Liver (tissue), 9 donors: ENCODE data around the gene CDKN2C. TPM values are rescaled to one million over a fixed set of nuclear protein-coding genes. Genes with fewer than 3 reads are reported as not detected.

Experiments
- DNase-seq: peaks from one replicate; pipeline ENCODE4 v3.0.0-alpha.2; 2017; ENCODE audit warnings: low spot score
- H3K27ac ChIP-seq, 2 donors: one replicate each; pipeline ENCODE4 v1.7.0; 2013; ENCODE audit warnings: inconsistent platforms in 2 of 2, low read length in 2 of 2, control low read depth in 1 of 2, low read depth in 1 of 2, mild to moderate bottlenecking in 1 of 2
- H3K27me3 ChIP-seq, 4 donors: one replicate each; pipeline versions ENCODE4 v1.6.1 to v1.7.0; 2013; ENCODE audit warnings: low read length in 3 of 4, inconsistent platforms in 1 of 4, mild to moderate bottlenecking in 1 of 4, moderate library complexity in 1 of 4; ENCODE audit not compliant: control insufficient read depth in 4 of 4, insufficient read depth in 4 of 4
- H3K36me3 ChIP-seq, 4 donors: one replicate each; pipeline versions ENCODE4 v1.6.1 to v1.7.0; 2013; ENCODE audit warnings: low read length in 3 of 4, mild to moderate bottlenecking in 3 of 4, low read depth in 1 of 4, moderate library complexity in 1 of 4; ENCODE audit not compliant: control insufficient read depth in 4 of 4, insufficient read depth in 3 of 4
- H3K4me1 ChIP-seq, 4 donors: one replicate each; pipeline versions ENCODE4 v1.6.1 to v1.7.0; 2013; ENCODE audit warnings: low read length in 3 of 4, mild to moderate bottlenecking in 3 of 4, moderate library complexity in 1 of 4; ENCODE audit not compliant: control insufficient read depth in 4 of 4, insufficient read depth in 4 of 4
- H3K4me3 ChIP-seq, 3 donors: one replicate each; pipeline versions ENCODE4 v1.6.1 to v1.7.0; 2013; ENCODE audit warnings: low read length in 3 of 3, control low read depth in 1 of 3, low read depth in 1 of 3, mild to moderate bottlenecking in 1 of 3
- H3K9ac ChIP-seq, 2 donors: one replicate each; pipeline ENCODE4 v1.7.0; 2013; ENCODE audit warnings: low read length in 2 of 2, mild to moderate bottlenecking in 2 of 2, moderate library complexity in 2 of 2, control low read depth in 1 of 2, low read depth in 1 of 2
- H3K9me3 ChIP-seq, 4 donors: one replicate each; pipeline versions ENCODE4 v1.6.1 to v1.7.0; 2013; ENCODE audit warnings: low read length in 3 of 4; ENCODE audit not compliant: control insufficient read depth in 4 of 4
- EGR1 ChIP-seq, 2 donors: IDR thresholded peaks; 2 replicates each; pipeline ENCODE4 v1.6.1; 2016 to 2018; ENCODE audit warnings: antibody characterized with exemption in 2 of 2, low read depth in 2 of 2
- FOXA1 ChIP-seq: IDR thresholded peaks from 2 replicates; pipeline ENCODE4 v1.6.1; 2016; ENCODE audit warnings: antibody characterized with exemption
- FOXA2 ChIP-seq: IDR thresholded peaks from 2 replicates; pipeline ENCODE4 v1.6.1; 2016; ENCODE audit warnings: antibody characterized with exemption
- GABPA ChIP-seq, 2 donors: IDR thresholded peaks in 1 of 2; conservative IDR thresholded peaks in 1 of 2; 2 replicates each; pipeline ENCODE4 v1.6.1; 2016; ENCODE audit warnings: antibody characterized with exemption in 2 of 2, mild to moderate bottlenecking in 1 of 2, moderate library complexity in 1 of 2
- HNF4A ChIP-seq, 2 donors: conservative IDR thresholded peaks; 2 replicates each; pipeline ENCODE4 v1.6.1; 2016; ENCODE audit warnings: antibody characterized with exemption in 2 of 2, mild to moderate bottlenecking in 2 of 2
- HNF4G ChIP-seq: IDR thresholded peaks from 2 replicates; pipeline ENCODE4 v1.6.1; 2016; ENCODE audit warnings: antibody characterized with exemption
- NR2F2 ChIP-seq: IDR thresholded peaks from 2 replicates; pipeline ENCODE4 v1.6.1; 2016; ENCODE audit warnings: antibody characterized with exemption
- RAD21 ChIP-seq, 2 donors: IDR thresholded peaks; 2 replicates each; pipeline ENCODE4 v1.6.1; 2016; ENCODE audit warnings: antibody characterized with exemption in 2 of 2, mild to moderate bottlenecking in 2 of 2
- REST ChIP-seq: IDR thresholded peaks from 2 replicates; pipeline ENCODE4 v1.6.1; 2016; ENCODE audit warnings: antibody characterized with exemption, mild to moderate bottlenecking
- RXRA ChIP-seq, 2 donors: IDR thresholded peaks; 2 replicates each; pipeline ENCODE4 v1.6.1; 2017 to 2018; ENCODE audit warnings: antibody characterized with exemption in 2 of 2, mild to moderate bottlenecking in 1 of 2
- SP1 ChIP-seq: IDR thresholded peaks from 2 replicates; pipeline ENCODE4 v1.6.1; 2018; ENCODE audit warnings: antibody characterized with exemption, mild to moderate bottlenecking
- TAF1 ChIP-seq: conservative IDR thresholded peaks from 2 replicates; pipeline ENCODE4 v1.6.1; 2016; ENCODE audit warnings: antibody characterized with exemption, mild to moderate bottlenecking
- YY1 ChIP-seq: IDR thresholded peaks from 2 replicates; pipeline ENCODE4 v1.6.1; 2016; ENCODE audit warnings: antibody characterized with exemption, mild to moderate bottlenecking
- WGBS: extraction: QIAGEN DNeasy Blood & Tissue Kit; methylation state at CpG from one replicate; pipeline ENCODE4 v1.1.7; 2013; 5-methylcytosine and 5-hydroxymethylcytosine counted together
- polyA plus RNA-seq, 2 donors: library from polyadenylated mRNA; stranded (reverse) in 1 of 2; unstranded in 1 of 2; fragments of 200-250 nt in 1 of 2; fragments of >200 nt in 1 of 2; fragmentation: Nextera tagmentation in 1 of 2; extraction: Ambion mirVana in 1 of 2; gene quantifications; one replicate each; pipeline versions ENCODE4 v1.2.1 to v1.2.3, GENCODE V29; 2013 to 2015
- total RNA-seq, 2 donors: library from RNA; depleted of rRNA; stranded (reverse); fragments of >200 nt; gene quantifications; one replicate each; pipeline ENCODE4 v1.2.3, GENCODE V29; 2014
- TF ChIP-seq, protein P1 (sequence below): fragments of 150-350 bp; IDR thresholded peaks from 2 replicates; pipeline ENCODE4 v1.5.1; 2017; ENCODE audit warnings: improper control_type of control experiment, low read depth, low read length; ENCODE audit not compliant: missing input control
- TF ChIP-seq, protein P2 (sequence below): IDR thresholded peaks from 2 replicates; pipeline ENCODE4 v1.6.1; 2016; ENCODE audit warnings: antibody characterized with exemption
- TF ChIP-seq, protein P3 (sequence below): IDR thresholded peaks from 2 replicates; pipeline ENCODE4 v1.6.1; 2016; ENCODE audit warnings: antibody characterized with exemption
- TF ChIP-seq, protein P4 (sequence below): IDR thresholded peaks from 2 replicates; pipeline ENCODE4 v1.6.1; 2016; ENCODE audit warnings: antibody characterized with exemption
- donor health status: healthy.
- donor health status: healthy.
- donor health status: healthy.
- donor health status: healthy.
- donor health status: healthy.

CDKN2C gene
- total and polyA plus RNA-seq, 4 donors = 1.9 to 27.4 (median 4.2) TPM

DNA sequence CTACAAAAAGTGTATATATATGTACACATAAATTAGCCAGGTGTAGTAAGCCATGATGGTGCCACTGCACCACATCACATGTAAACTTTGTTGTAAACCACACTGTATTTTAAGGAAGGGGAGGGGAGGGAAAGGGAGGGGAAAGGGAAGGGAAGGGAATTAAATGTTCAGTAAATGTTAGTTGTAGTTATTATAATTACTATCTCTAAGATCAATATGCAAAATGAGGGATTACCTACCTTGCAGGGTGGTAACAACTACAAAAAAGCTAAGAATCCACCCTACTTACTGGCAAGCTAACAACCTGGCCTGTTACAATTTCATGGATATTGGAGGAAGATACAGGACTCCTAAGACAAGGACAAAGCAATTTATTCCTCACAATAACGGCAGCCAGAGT lies 27.7 kb upstream of the CDKN2C start:
- H3K27me3 ChIP-seq = no peaks in the 10 kb centered on the region
- no peak overlapping the region for H3K9ac ChIP-seq
- no peak for TF ChIP-seq HNF4A (conservative IDR thresholded peaks at IDR 0.05)
- TF ChIP-seq, protein P1, sequence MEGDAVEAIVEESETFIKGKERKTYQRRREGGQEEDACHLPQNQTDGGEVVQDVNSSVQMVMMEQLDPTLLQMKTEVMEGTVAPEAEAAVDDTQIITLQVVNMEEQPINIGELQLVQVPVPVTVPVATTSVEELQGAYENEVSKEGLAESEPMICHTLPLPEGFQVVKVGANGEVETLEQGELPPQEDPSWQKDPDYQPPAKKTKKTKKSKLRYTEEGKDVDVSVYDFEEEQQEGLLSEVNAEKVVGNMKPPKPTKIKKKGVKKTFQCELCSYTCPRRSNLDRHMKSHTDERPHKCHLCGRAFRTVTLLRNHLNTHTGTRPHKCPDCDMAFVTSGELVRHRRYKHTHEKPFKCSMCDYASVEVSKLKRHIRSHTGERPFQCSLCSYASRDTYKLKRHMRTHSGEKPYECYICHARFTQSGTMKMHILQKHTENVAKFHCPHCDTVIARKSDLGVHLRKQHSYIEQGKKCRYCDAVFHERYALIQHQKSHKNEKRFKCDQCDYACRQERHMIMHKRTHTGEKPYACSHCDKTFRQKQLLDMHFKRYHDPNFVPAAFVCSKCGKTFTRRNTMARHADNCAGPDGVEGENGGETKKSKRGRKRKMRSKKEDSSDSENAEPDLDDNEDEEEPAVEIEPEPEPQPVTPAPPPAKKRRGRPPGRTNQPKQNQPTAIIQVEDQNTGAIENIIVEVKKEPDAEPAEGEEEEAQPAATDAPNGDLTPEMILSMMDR = no peak
- no peak for TF ChIP-seq YY1
- TF ChIP-seq, protein P2, sequence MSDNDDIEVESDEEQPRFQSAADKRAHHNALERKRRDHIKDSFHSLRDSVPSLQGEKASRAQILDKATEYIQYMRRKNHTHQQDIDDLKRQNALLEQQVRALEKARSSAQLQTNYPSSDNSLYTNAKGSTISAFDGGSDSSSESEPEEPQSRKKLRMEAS = no peak
- TF ChIP-seq, protein P3, sequence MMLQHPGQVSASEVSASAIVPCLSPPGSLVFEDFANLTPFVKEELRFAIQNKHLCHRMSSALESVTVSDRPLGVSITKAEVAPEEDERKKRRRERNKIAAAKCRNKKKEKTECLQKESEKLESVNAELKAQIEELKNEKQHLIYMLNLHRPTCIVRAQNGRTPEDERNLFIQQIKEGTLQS = no peak
- TF ChIP-seq GABPA (IDR thresholded peaks at IDR 0.05 in 1 of 2, conservative IDR thresholded peaks at IDR 0.05 in 1 of 2) = no peak
- TF ChIP-seq REST = no peak
- no peak for TF ChIP-seq RXRA (IDR thresholded peaks at IDR 0.05)
- TF ChIP-seq HNF4G = no peak
- TF ChIP-seq, protein P4, sequence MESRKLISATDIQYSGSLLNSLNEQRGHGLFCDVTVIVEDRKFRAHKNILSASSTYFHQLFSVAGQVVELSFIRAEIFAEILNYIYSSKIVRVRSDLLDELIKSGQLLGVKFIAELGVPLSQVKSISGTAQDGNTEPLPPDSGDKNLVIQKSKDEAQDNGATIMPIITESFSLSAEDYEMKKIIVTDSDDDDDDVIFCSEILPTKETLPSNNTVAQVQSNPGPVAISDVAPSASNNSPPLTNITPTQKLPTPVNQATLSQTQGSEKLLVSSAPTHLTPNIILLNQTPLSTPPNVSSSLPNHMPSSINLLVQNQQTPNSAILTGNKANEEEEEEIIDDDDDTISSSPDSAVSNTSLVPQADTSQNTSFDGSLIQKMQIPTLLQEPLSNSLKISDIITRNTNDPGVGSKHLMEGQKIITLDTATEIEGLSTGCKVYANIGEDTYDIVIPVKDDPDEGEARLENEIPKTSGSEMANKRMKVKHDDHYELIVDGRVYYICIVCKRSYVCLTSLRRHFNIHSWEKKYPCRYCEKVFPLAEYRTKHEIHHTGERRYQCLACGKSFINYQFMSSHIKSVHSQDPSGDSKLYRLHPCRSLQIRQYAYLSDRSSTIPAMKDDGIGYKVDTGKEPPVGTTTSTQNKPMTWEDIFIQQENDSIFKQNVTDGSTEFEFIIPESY = no peak
- no peak for TF ChIP-seq TAF1
- TF ChIP-seq FOXA1 = no peak
- no peak for TF ChIP-seq RAD21 (IDR thresholded peaks at IDR 0.05)
- TF ChIP-seq NR2F2 = no peak
- no peak for DNase-seq
- H3K9me3 ChIP-seq = no peaks in the 10 kb centered on the region
- H3K4me3 ChIP-seq = no peak overlapping the region
- WGBS = 94% methylated on average over 1 of the region's 1 CpG
- no peaks in the 10 kb centered on the region for H3K4me1 ChIP-seq
- H3K36me3 ChIP-seq = no peaks in the 10 kb centered on the region
- no peak overlapping the region for H3K27ac ChIP-seq

DNA sequence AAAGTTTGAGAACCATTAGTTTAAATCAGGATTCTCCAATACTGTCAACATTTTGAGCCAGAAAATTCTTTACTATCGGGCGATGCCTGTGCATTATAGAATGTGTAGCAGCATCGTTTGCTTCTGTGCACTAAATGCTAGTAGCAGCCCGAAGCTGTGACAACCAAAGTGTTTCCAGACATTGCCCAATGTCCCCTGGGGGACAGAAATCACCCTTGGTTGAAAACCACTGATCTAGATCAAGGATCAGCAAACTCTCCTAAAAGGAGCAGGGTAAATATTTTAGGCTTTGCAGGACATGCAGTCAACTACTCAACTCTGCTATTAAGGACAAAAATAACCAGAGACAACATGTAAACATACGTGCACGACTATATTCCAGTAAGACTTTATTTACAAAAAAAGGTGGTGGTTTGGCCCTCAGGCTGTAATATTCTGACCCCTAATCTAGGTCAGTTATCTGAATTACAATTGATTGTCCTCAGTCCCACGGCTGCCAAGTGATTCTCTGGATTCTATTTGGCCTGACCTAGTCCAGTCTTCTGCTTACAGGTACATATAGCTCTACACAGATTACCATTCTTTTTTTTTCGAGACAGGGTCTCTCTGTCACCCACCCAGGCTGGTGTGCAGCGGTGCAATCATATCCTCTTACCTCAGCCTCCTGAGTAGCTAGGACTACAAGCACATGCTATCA lies 20.6 kb upstream of the CDKN2C start:
- WGBS = 58% methylated on average over 9 of the region's 9 CpGs
- Histone ChIP-seq H3K4me1 (peaks cover 13 to 18% (median 16%) of the 10 kb centered on the region in 4 donors), H3K27ac (no peak overlapping the region), H3K9me3 (no peaks in the 10 kb centered on the region), H3K27me3 (no peaks in the 10 kb centered on the region), H3K4me3 (no peak overlapping the region), H3K9ac (no peak overlapping the region), H3K36me3 (no peaks in the 10 kb centered on the region)
- TF ChIP-seq FOXA1 = no peak
- no peak for TF ChIP-seq EGR1 (IDR thresholded peaks at IDR 0.05; ENCODE audit: low read depth in 2 of 2)
- no peak for TF ChIP-seq GABPA (IDR thresholded peaks at IDR 0.05 in 1 of 2, conservative IDR thresholded peaks at IDR 0.05 in 1 of 2)
- TF ChIP-seq YY1 = no peak
- peak in 1 of 2 donors; percentile 44 for TF ChIP-seq HNF4A (conservative IDR thresholded peaks at IDR 0.05)
- TF ChIP-seq REST = no peak
- TF ChIP-seq, protein P4 = no peak
- no peak for TF ChIP-seq FOXA2
- TF ChIP-seq RXRA (IDR thresholded peaks at IDR 0.05) = peak in 1 of 2 donors; percentile 19
- no peak for TF ChIP-seq RAD21 (IDR thresholded peaks at IDR 0.05)
- no peak for TF ChIP-seq SP1
- no peak for DNase-seq
